ENCODE data around the gene DSG1.
"Not testable (repeated sequence)": the region's sequence is repeated elsewhere in the genome, so short reads cannot be mapped to it uniquely, and the experiment has no call there.

The DSG1 gene

GRCh38 chr18:31317860-31318259, at the start of gene DSG1:
DSG1 (plus strand) TSS chr18:31318160; CDS start chr18:31318301, 141 bp downstream.
- Mint-ChIP-seq H3K9me3 (no peaks in the 10 kb centered on the region), H3K36me3 (ENCODE audit: low read depth) (no peaks in the 10 kb centered on the region), H3K4me1 (ENCODE audit: low read depth) (no peaks in the 10 kb centered on the region), H3K27ac (no peak within 1 kb of the TSS), H3K4me3 (no peak within 1 kb of the TSS), H3K27me3 (ENCODE audit: low read depth) (no peaks in the 10 kb centered on the region)
- DNase-seq (ENCODE audit: low spot score) = no peak

GRCh38 chr18:31268985-31269406, 49.0 kb upstream of the DSG1 start:
- Mint-ChIP-seq H3K4me1 (ENCODE audit: low read depth) (no peaks in the 10 kb centered on the region), H3K9me3 (no peaks in the 10 kb centered on the region), H3K36me3 (ENCODE audit: low read depth) (no peaks in the 10 kb centered on the region), H3K27me3 (ENCODE audit: low read depth) (no peaks in the 10 kb centered on the region), H3K4me3 (no peak overlapping the region), H3K27ac (no peak overlapping the region)
- no peak for DNase-seq (ENCODE audit: low spot score)

GRCh38 chr18:31269566-31269965, 48.4 kb upstream of the DSG1 start:
- no peak for DNase-seq (ENCODE audit: low spot score)
- H3K9me3 Mint-ChIP-seq = no peaks in the 10 kb centered on the region
- H3K4me3 Mint-ChIP-seq = no peak overlapping the region
- no peak overlapping the region for H3K27ac Mint-ChIP-seq
- H3K36me3 Mint-ChIP-seq (ENCODE audit: low read depth) = no peaks in the 10 kb centered on the region
- no peaks in the 10 kb centered on the region for H3K27me3 Mint-ChIP-seq (ENCODE audit: low read depth)
- H3K4me1 Mint-ChIP-seq (ENCODE audit: low read depth) = no peaks in the 10 kb centered on the region

- no peaks in the 10 kb centered on the region for H3K36me3 Mint-ChIP-seq (ENCODE audit: low read depth)
- H3K9me3 Mint-ChIP-seq = no peaks in the 10 kb centered on the region
- H3K27ac Mint-ChIP-seq = no peak overlapping the region
- H3K4me3 Mint-ChIP-seq = no peak overlapping the region
- no peaks in the 10 kb centered on the region for H3K27me3 Mint-ChIP-seq (ENCODE audit: low read depth)
- no peak for DNase-seq (ENCODE audit: low spot score)
- H3K4me1 Mint-ChIP-seq (ENCODE audit: low read depth) = no peaks in the 10 kb centered on the region
Measured at GRCh38 chr18:31270578-31270977, 47.4 kb upstream of the DSG1 start.

GRCh38 chr18:31273812-31274527, 44.0 kb upstream of the DSG1 start:
- H3K9me3 Mint-ChIP-seq = no peaks in the 10 kb centered on the region
- no peaks in the 10 kb centered on the region for H3K36me3 Mint-ChIP-seq (ENCODE audit: low read depth)
- no peaks in the 10 kb centered on the region for H3K4me1 Mint-ChIP-seq (ENCODE audit: low read depth)
- no peak overlapping the region for H3K4me3 Mint-ChIP-seq
- no peak overlapping the region for H3K27ac Mint-ChIP-seq
- H3K27me3 Mint-ChIP-seq (ENCODE audit: low read depth) = no peaks in the 10 kb centered on the region
- no peak for DNase-seq (ENCODE audit: low spot score)

GRCh38 chr18:31274931-31275330, 43.0 kb upstream of the DSG1 start:
- no peak overlapping the region for H3K4me3 Mint-ChIP-seq
- H3K27me3 Mint-ChIP-seq (ENCODE audit: low read depth) = no peaks in the 10 kb centered on the region
- no peak overlapping the region for H3K27ac Mint-ChIP-seq
- no peaks in the 10 kb centered on the region for H3K36me3 Mint-ChIP-seq (ENCODE audit: low read depth)
- no peaks in the 10 kb centered on the region for H3K4me1 Mint-ChIP-seq (ENCODE audit: low read depth)
- H3K9me3 Mint-ChIP-seq = no peaks in the 10 kb centered on the region
- no peak for DNase-seq (ENCODE audit: low spot score)

GRCh38 chr18:31275722-31276463, 42.1 kb upstream of the DSG1 start:
- Mint-ChIP-seq H3K4me1 (ENCODE audit: low read depth) (no peaks in the 10 kb centered on the region), H3K9me3 (no peaks in the 10 kb centered on the region), H3K4me3 (no peak overlapping the region), H3K27me3 (ENCODE audit: low read depth) (no peaks in the 10 kb centered on the region), H3K36me3 (ENCODE audit: low read depth) (no peaks in the 10 kb centered on the region), H3K27ac (no peak overlapping the region)
- DNase-seq (ENCODE audit: low spot score) = no peak

- Mint-ChIP-seq H3K4me3 (no peak overlapping the region), H3K4me1 (ENCODE audit: low read depth) (no peaks in the 10 kb centered on the region), H3K9me3 (peaks cover 1% of the 10 kb centered on the region), H3K27me3 (ENCODE audit: low read depth) (no peaks in the 10 kb centered on the region), H3K36me3 (ENCODE audit: low read depth) (no peaks in the 10 kb centered on the region), H3K27ac (no peak overlapping the region)
- DNase-seq (ENCODE audit: low spot score) = no peak
Measured at GRCh38 chr18:31278609-31279071, 39.3 kb upstream of the DSG1 start.

GRCh38 chr18:31280502-31280901, 37.5 kb upstream of the DSG1 start:
- peaks cover 6% of the 10 kb centered on the region for H3K9me3 Mint-ChIP-seq
- no peaks in the 10 kb centered on the region for H3K4me1 Mint-ChIP-seq (ENCODE audit: low read depth)
- no peaks in the 10 kb centered on the region for H3K27me3 Mint-ChIP-seq (ENCODE audit: low read depth)
- DNase-seq (ENCODE audit: low spot score) = no peak
- H3K27ac Mint-ChIP-seq = no peak overlapping the region
- H3K4me3 Mint-ChIP-seq = no peak overlapping the region
- no peaks in the 10 kb centered on the region for H3K36me3 Mint-ChIP-seq (ENCODE audit: low read depth)

- DNase-seq (ENCODE audit: low spot score) = no peak
- Mint-ChIP-seq H3K27me3 (ENCODE audit: low read depth) (no peaks in the 10 kb centered on the region), H3K36me3 (ENCODE audit: low read depth) (no peaks in the 10 kb centered on the region), H3K4me3 (no peak overlapping the region), H3K4me1 (ENCODE audit: low read depth) (no peaks in the 10 kb centered on the region), H3K9me3 (peaks cover 6% of the 10 kb centered on the region), H3K27ac (no peak overlapping the region)
Measured at GRCh38 chr18:31281437-31281836, 36.5 kb upstream of the DSG1 start.

- not testable (repeated sequence) for H3K27me3 Mint-ChIP-seq (ENCODE audit: low read depth); H3K4me1 Mint-ChIP-seq (ENCODE audit: low read depth); DNase-seq (ENCODE audit: low spot score); H3K27ac Mint-ChIP-seq; H3K4me3 Mint-ChIP-seq; H3K36me3 Mint-ChIP-seq (ENCODE audit: low read depth)
- H3K9me3 Mint-ChIP-seq = peaks cover 28% of the 10 kb centered on the region
Measured at GRCh38 chr18:31289446-31289845, 28.5 kb upstream of the DSG1 start.

GRCh38 chr18:31291688-31292087, 26.3 kb upstream of the DSG1 start:
- Mint-ChIP-seq H3K9me3 (peaks cover 31% of the 10 kb centered on the region), H3K27ac (no peak overlapping the region), H3K27me3 (ENCODE audit: low read depth) (no peaks in the 10 kb centered on the region), H3K4me1 (ENCODE audit: low read depth) (no peaks in the 10 kb centered on the region), H3K36me3 (ENCODE audit: low read depth) (no peaks in the 10 kb centered on the region), H3K4me3 (no peak overlapping the region)
- DNase-seq (ENCODE audit: low spot score) = no peak

GRCh38 chr18:31294199-31294747, 23.7 kb upstream of the DSG1 start:
- H3K27ac Mint-ChIP-seq = no peak overlapping the region
- no peak overlapping the region for H3K4me3 Mint-ChIP-seq
- H3K9me3 Mint-ChIP-seq = peaks cover 22% of the 10 kb centered on the region
- no peaks in the 10 kb centered on the region for H3K4me1 Mint-ChIP-seq (ENCODE audit: low read depth)
- no peaks in the 10 kb centered on the region for H3K36me3 Mint-ChIP-seq (ENCODE audit: low read depth)
- H3K27me3 Mint-ChIP-seq (ENCODE audit: low read depth) = no peaks in the 10 kb centered on the region
- no peak for DNase-seq (ENCODE audit: low spot score)

- H3K36me3 Mint-ChIP-seq (ENCODE audit: low read depth) = no peaks in the 10 kb centered on the region
- DNase-seq (ENCODE audit: low spot score) = no peak
- H3K4me1 Mint-ChIP-seq (ENCODE audit: low read depth) = no peaks in the 10 kb centered on the region
- H3K27me3 Mint-ChIP-seq (ENCODE audit: low read depth) = no peaks in the 10 kb centered on the region
- H3K9me3 Mint-ChIP-seq = peaks cover 8% of the 10 kb centered on the region
- H3K27ac Mint-ChIP-seq = no peak overlapping the region
- H3K4me3 Mint-ChIP-seq = no peak overlapping the region
Measured at GRCh38 chr18:31297248-31297647, 20.7 kb upstream of the DSG1 start.

Data from T-helper 2 cell treated with Interferon-gamma antibody and Interleukin-4, amounts not matched to agents 5 μg/mL and 100 μg/mL, for 36 hours (primary cell).